GM23338 (cell line): ENCODE results near the gene ASPDH. TPM values are rescaled to one million over a fixed set of nuclear protein-coding genes. Genes with fewer than 3 reads are reported as not detected.

Experiments
- ATAC-seq: fragments of 200-7000 bp; cut with Tn5 transposase; 3 replicates; pipeline ENCODE4 v1.9.1; 2020
- DNase-seq: peaks from one replicate; pipeline ENCODE4 v3.0.0-alpha.2; 2015; ENCODE audit warnings: low spot score
- H2AFZ ChIP-seq: fragments of 200-600 bp; sonication (generic); 2 replicates; pipeline ENCODE4 v1.8.0; 2016; ENCODE audit warnings: antibody characterized with exemption, mild to moderate bottlenecking, moderate library complexity
- H3F3A ChIP-seq: fragments of 200-600 bp; sonication (generic); replicated peaks from 2 replicates; pipeline ENCODE4 v1.8.0; 2017; ENCODE audit warnings: antibody characterized with exemption, mixed run types, low read depth
- H3K27ac ChIP-seq: fragments of 200-600 bp; sonication (generic); 2 replicates; pipeline ENCODE4 v1.6.1; 2016; ENCODE audit warnings: low read depth
- H3K27me3 ChIP-seq: fragments of 200-600 bp; sonication (generic); 2 replicates; pipeline ENCODE4 v1.8.0; 2016; ENCODE audit warnings: mild to moderate bottlenecking, mixed run types, moderate library complexity; ENCODE audit not compliant: insufficient read depth
- H3K36me3 ChIP-seq: fragments of 200-600 bp; sonication (generic); 2 replicates; pipeline ENCODE4 v1.8.0; 2016; ENCODE audit warnings: mild to moderate bottlenecking; ENCODE audit not compliant: insufficient read depth
- H3K4me1 ChIP-seq: fragments of 200-600 bp; sonication (generic); 2 replicates; pipeline ENCODE4 v1.8.0; 2016; ENCODE audit warnings: mild to moderate bottlenecking, moderate library complexity; ENCODE audit not compliant: insufficient read depth
- H3K4me2 ChIP-seq: fragments of 200-600 bp; sonication (generic); 2 replicates; pipeline ENCODE4 v1.7.1; 2017; ENCODE audit warnings: mixed run types
- H3K4me3 ChIP-seq: fragments of 200-600 bp; sonication (generic); 2 replicates; pipeline ENCODE4 v1.6.1; 2016; ENCODE audit warnings: mixed run types
- H3K79me2 ChIP-seq: fragments of 200-600 bp; sonication (generic); replicated peaks from 2 replicates; pipeline ENCODE4 v1.8.0; 2017; ENCODE audit warnings: mild to moderate bottlenecking; ENCODE audit not compliant: insufficient read depth
- H3K9me2 ChIP-seq: fragments of 200-600 bp; sonication (generic); 2 replicates; pipeline ENCODE4 v1.8.0; 2017; ENCODE audit not compliant: insufficient read depth
- H4K20me1 ChIP-seq: fragments of 200-600 bp; sonication (generic); replicated peaks from 2 replicates; pipeline ENCODE4 v1.8.0; 2017; ENCODE audit warnings: mild to moderate bottlenecking; ENCODE audit not compliant: insufficient read depth
- H3K27ac Mint-ChIP-seq: 2 replicates; pipeline ENCODE4 v1.8.0; 2020; ENCODE audit warnings: inconsistent platforms, mild to moderate bottlenecking, moderate library complexity, mixed read lengths
- H3K27me3 Mint-ChIP-seq: 3 replicates; pipeline ENCODE4 v1.8.0; 2022; ENCODE audit warnings: low read depth, mild to moderate bottlenecking, moderate library complexity, mixed read lengths, inconsistent platforms; ENCODE audit not compliant: insufficient read depth, poor library complexity
- H3K36me3 Mint-ChIP-seq: 3 replicates; pipeline ENCODE4 v1.8.0; 2021; ENCODE audit warnings: low read depth, mild to moderate bottlenecking, inconsistent platforms, moderate library complexity, mixed read lengths
- H3K4me1 Mint-ChIP-seq: 3 replicates; pipeline ENCODE4 v1.8.0; 2020; ENCODE audit warnings: mild to moderate bottlenecking, inconsistent platforms, mixed read lengths
- H3K4me3 Mint-ChIP-seq: 3 replicates; pipeline ENCODE4 v1.8.0; 2021; ENCODE audit warnings: moderate library complexity, mild to moderate bottlenecking, inconsistent platforms, mixed read lengths
- H3K9me3 Mint-ChIP-seq: 3 replicates; pipeline ENCODE4 v1.8.0; 2020; ENCODE audit warnings: moderate library complexity, mild to moderate bottlenecking, inconsistent platforms, mixed read lengths
- CREB1 ChIP-seq: fragments of 250-450 bp; sonication (Bioruptor Pico); IDR thresholded peaks from 2 replicates; pipeline ENCODE4 v1.5.0; 2020; ENCODE audit warnings: low read depth, mild to moderate bottlenecking, moderate library complexity
- EZH2 ChIP-seq: fragments of 200-600 bp; sonication (generic); IDR thresholded peaks from one replicate; pipeline ENCODE4 v1.8.0; 2017; ENCODE audit warnings: antibody characterized with exemption, mild to moderate bottlenecking, low read depth; ENCODE audit not compliant: unreplicated experiment
- EZH2phosphoT487 ChIP-seq: fragments of 200-600 bp; sonication (generic); IDR thresholded peaks from one replicate; pipeline ENCODE4 v1.8.1; 2018; ENCODE audit warnings: antibody characterized with exemption; ENCODE audit not compliant: unreplicated experiment
- JUNB ChIP-seq: IDR thresholded peaks from one replicate; pipeline ENCODE4 v1.6.1; 2016; ENCODE audit warnings: antibody characterized with exemption; ENCODE audit not compliant: unreplicated experiment
- NANOG ChIP-seq: IDR thresholded peaks from 2 replicates; pipeline ENCODE4 v1.6.1; 2016; ENCODE audit warnings: antibody characterized with exemption, borderline replicate concordance
- POLR2AphosphoS5 ChIP-seq: IDR thresholded peaks from 2 replicates; pipeline ENCODE4 v1.6.1; 2016; ENCODE audit warnings: antibody characterized with exemption, low read depth
- STAT1 ChIP-seq: IDR thresholded peaks from one replicate; pipeline ENCODE4 v1.6.1; 2016; ENCODE audit warnings: antibody characterized with exemption; ENCODE audit not compliant: unreplicated experiment
- ZNF114 ChIP-seq: fragments of 250-450 bp; sonication (Bioruptor Pico); IDR thresholded peaks from 2 replicates; pipeline ENCODE4 v1.5.0; 2020; ENCODE audit warnings: mild to moderate bottlenecking, moderate library complexity
- ZNF331 ChIP-seq: fragments of 250-450 bp; sonication (Bioruptor Pico); IDR thresholded peaks from 2 replicates; pipeline ENCODE4 v1.5.0; 2020; ENCODE audit warnings: low read depth, mild to moderate bottlenecking, moderate library complexity
- polyA plus RNA-seq: library from polyadenylated mRNA; unstranded; fragments of >200 nt; fragmentation: Nextera tagmentation; extraction: Ambion mirVana; gene quantifications from 2 replicates; pipeline ENCODE4 v1.2.1, GENCODE V29; 2016
- total RNA-seq: library from RNA; depleted of rRNA; stranded (reverse); fragments of >200 nt; shearing (Covaris generic); gene quantifications from 2 replicates; pipeline ENCODE4 v1.2.3, GENCODE V29; 2014
- TF ChIP-seq, protein P1 (sequence below): IDR thresholded peaks from 2 replicates; pipeline ENCODE4 v1.6.1; 2016; ENCODE audit warnings: antibody characterized with exemption
- TF ChIP-seq, protein P2 (sequence below): IDR thresholded peaks from one replicate; pipeline ENCODE4 v1.6.1; 2018; ENCODE audit warnings: antibody characterized with exemption; ENCODE audit not compliant: unreplicated experiment
- TF ChIP-seq, protein P3 (sequence below): fragments of 250-450 bp; sonication (Bioruptor Pico); IDR thresholded peaks from 2 replicates; pipeline ENCODE4 v1.5.0; 2020; ENCODE audit warnings: mild to moderate bottlenecking, moderate library complexity
- TF ChIP-seq, protein P4 (sequence below), 2 experiments: fragments of 200-600 bp in 1 of 2; sonication (generic) in 1 of 2; conservative IDR thresholded peaks; 2 replicates each; pipeline versions ENCODE4 v1.5.1 to v1.6.1; 2016 to 2017; ENCODE audit warnings: antibody characterized with exemption in 2 of 2, low read depth in 2 of 2, mild to moderate bottlenecking in 2 of 2, moderate library complexity in 1 of 2

The ASPDH gene
- total and polyA plus RNA-seq, 2 experiments from 2014 or later = not detected

DNA sequence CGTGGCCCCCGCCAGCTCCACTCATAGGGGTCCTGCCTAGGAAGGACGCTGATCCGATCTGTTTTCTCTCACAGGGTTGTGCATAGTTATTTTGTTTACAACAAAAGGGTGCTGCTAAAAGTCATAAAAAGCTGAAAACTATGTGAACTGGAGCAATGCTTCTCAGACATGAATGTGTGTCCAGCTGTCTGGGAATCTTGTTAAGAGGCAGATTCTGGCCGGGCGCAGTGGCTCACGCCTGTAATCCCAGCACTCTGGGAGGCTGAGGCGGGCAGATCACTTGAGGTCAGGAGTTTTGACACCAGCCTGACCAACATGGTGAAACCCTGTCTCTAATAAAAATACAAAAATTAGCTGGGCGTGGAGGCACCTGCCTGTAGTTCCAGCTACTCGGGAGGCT lies 45.9 kb upstream of the ASPDH start:
- peaks cover 98% of the 10 kb centered on the region for H3K9me3 Mint-ChIP-seq
- no peak overlapping the region for H3K4me3 Mint-ChIP-seq
- H3K36me3 Mint-ChIP-seq = peaks cover 42% of the 10 kb centered on the region
- H3K79me2 ChIP-seq = no peaks in the 10 kb centered on the region
- no peak overlapping the region for H3K4me2 ChIP-seq
- no peaks in the 10 kb centered on the region for H3K4me1 Mint-ChIP-seq
- H4K20me1 ChIP-seq = 0 out of 2 replicates have a peak, but pooled peaks cover 3% of the 10 kb centered on the region
- H3K27ac ChIP-seq = no peak overlapping the region
- H2AFZ ChIP-seq = no peak overlapping the region
- H3K9me2 ChIP-seq = no peaks in the 10 kb centered on the region
- ATAC-seq (no peak), DNase-seq (no peak)
- no peak overlapping the region for H3K4me3 ChIP-seq
- TF ChIP-seq CREB1 (CRISPR knock-in tag) = no peak
- TF ChIP-seq, protein P1, sequence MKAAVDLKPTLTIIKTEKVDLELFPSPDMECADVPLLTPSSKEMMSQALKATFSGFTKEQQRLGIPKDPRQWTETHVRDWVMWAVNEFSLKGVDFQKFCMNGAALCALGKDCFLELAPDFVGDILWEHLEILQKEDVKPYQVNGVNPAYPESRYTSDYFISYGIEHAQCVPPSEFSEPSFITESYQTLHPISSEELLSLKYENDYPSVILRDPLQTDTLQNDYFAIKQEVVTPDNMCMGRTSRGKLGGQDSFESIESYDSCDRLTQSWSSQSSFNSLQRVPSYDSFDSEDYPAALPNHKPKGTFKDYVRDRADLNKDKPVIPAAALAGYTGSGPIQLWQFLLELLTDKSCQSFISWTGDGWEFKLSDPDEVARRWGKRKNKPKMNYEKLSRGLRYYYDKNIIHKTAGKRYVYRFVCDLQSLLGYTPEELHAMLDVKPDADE = no peak
- no peak for TF ChIP-seq STAT1
- no peak for TF ChIP-seq POLR2AphosphoS5
- no peak for TF ChIP-seq ZNF331 (CRISPR knock-in tag)
- no peak for TF ChIP-seq EZH2
- TF ChIP-seq, protein P2, sequence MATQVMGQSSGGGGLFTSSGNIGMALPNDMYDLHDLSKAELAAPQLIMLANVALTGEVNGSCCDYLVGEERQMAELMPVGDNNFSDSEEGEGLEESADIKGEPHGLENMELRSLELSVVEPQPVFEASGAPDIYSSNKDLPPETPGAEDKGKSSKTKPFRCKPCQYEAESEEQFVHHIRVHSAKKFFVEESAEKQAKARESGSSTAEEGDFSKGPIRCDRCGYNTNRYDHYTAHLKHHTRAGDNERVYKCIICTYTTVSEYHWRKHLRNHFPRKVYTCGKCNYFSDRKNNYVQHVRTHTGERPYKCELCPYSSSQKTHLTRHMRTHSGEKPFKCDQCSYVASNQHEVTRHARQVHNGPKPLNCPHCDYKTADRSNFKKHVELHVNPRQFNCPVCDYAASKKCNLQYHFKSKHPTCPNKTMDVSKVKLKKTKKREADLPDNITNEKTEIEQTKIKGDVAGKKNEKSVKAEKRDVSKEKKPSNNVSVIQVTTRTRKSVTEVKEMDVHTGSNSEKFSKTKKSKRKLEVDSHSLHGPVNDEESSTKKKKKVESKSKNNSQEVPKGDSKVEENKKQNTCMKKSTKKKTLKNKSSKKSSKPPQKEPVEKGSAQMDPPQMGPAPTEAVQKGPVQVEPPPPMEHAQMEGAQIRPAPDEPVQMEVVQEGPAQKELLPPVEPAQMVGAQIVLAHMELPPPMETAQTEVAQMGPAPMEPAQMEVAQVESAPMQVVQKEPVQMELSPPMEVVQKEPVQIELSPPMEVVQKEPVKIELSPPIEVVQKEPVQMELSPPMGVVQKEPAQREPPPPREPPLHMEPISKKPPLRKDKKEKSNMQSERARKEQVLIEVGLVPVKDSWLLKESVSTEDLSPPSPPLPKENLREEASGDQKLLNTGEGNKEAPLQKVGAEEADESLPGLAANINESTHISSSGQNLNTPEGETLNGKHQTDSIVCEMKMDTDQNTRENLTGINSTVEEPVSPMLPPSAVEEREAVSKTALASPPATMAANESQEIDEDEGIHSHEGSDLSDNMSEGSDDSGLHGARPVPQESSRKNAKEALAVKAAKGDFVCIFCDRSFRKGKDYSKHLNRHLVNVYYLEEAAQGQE = no peak
- TF ChIP-seq ZNF114 (CRISPR knock-in tag) = no peak
- TF ChIP-seq EZH2phosphoT487 = no peak
- TF ChIP-seq, protein P3, sequence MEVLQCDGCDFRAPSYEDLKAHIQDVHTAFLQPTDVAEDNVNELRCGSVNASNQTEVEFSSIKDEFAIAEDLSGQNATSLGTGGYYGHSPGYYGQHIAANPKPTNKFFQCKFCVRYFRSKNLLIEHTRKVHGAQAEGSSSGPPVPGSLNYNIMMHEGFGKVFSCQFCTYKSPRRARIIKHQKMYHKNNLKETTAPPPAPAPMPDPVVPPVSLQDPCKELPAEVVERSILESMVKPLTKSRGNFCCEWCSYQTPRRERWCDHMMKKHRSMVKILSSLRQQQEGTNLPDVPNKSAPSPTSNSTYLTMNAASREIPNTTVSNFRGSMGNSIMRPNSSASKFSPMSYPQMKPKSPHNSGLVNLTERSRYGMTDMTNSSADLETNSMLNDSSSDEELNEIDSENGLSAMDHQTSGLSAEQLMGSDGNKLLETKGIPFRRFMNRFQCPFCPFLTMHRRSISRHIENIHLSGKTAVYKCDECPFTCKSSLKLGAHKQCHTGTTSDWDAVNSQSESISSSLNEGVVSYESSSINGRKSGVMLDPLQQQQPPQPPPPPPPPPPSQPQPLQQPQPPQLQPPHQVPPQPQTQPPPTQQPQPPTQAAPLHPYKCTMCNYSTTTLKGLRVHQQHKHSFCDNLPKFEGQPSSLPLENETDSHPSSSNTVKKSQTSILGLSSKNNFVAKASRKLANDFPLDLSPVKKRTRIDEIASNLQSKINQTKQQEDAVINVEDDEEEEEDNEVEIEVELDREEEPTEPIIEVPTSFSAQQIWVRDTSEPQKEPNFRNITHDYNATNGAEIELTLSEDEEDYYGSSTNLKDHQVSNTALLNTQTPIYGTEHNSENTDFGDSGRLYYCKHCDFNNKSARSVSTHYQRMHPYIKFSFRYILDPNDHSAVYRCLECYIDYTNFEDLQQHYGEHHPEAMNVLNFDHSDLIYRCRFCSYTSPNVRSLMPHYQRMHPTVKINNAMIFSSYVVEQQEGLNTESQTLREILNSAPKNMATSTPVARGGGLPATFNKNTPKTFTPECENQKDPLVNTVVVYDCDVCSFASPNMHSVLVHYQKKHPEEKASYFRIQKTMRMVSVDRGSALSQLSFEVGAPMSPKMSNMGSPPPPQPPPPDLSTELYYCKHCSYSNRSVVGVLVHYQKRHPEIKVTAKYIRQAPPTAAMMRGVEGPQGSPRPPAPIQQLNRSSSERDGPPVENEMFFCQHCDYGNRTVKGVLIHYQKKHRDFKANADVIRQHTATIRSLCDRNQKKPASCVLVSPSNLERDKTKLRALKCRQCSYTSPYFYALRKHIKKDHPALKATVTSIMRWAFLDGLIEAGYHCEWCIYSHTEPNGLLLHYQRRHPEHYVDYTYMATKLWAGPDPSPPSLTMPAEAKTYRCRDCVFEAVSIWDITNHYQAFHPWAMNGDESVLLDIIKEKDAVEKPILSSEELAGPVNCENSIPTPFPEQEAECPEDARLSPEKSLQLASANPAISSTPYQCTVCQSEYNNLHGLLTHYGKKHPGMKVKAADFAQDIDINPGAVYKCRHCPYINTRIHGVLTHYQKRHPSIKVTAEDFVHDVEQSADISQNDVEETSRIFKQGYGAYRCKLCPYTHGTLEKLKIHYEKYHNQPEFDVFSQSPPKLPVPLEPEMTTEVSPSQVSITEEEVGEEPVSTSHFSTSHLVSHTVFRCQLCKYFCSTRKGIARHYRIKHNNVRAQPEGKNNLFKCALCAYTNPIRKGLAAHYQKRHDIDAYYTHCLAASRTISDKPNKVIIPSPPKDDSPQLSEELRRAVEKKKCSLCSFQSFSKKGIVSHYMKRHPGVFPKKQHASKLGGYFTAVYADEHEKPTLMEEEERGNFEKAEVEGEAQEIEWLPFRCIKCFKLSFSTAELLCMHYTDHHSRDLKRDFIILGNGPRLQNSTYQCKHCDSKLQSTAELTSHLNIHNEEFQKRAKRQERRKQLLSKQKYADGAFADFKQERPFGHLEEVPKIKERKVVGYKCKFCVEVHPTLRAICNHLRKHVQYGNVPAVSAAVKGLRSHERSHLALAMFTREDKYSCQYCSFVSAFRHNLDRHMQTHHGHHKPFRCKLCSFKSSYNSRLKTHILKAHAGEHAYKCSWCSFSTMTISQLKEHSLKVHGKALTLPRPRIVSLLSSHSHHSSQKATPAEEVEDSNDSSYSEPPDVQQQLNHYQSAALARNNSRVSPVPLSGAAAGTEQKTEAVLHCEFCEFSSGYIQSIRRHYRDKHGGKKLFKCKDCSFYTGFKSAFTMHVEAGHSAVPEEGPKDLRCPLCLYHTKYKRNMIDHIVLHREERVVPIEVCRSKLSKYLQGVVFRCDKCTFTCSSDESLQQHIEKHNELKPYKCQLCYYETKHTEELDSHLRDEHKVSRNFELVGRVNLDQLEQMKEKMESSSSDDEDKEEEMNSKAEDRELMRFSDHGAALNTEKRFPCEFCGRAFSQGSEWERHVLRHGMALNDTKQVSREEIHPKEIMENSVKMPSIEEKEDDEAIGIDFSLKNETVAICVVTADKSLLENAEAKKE = no peak
- no peak for TF ChIP-seq JUNB
- no peak for TF ChIP-seq NANOG
- TF ChIP-seq, protein P4, sequence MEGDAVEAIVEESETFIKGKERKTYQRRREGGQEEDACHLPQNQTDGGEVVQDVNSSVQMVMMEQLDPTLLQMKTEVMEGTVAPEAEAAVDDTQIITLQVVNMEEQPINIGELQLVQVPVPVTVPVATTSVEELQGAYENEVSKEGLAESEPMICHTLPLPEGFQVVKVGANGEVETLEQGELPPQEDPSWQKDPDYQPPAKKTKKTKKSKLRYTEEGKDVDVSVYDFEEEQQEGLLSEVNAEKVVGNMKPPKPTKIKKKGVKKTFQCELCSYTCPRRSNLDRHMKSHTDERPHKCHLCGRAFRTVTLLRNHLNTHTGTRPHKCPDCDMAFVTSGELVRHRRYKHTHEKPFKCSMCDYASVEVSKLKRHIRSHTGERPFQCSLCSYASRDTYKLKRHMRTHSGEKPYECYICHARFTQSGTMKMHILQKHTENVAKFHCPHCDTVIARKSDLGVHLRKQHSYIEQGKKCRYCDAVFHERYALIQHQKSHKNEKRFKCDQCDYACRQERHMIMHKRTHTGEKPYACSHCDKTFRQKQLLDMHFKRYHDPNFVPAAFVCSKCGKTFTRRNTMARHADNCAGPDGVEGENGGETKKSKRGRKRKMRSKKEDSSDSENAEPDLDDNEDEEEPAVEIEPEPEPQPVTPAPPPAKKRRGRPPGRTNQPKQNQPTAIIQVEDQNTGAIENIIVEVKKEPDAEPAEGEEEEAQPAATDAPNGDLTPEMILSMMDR (conservative IDR thresholded peaks at IDR 0.05; ENCODE audit: low read depth in 2 of 2) = no peak
- H3K27ac Mint-ChIP-seq = no peak overlapping the region
- peaks cover 16% of the 10 kb centered on the region for H3K27me3 Mint-ChIP-seq
- peaks cover 13% of the 10 kb centered on the region for H3K4me1 ChIP-seq
- peaks cover 46% of the 10 kb centered on the region for H3K27me3 ChIP-seq
- H3K36me3 ChIP-seq = no peaks in the 10 kb centered on the region
- no peaks in the 10 kb centered on the region for H3F3A ChIP-seq
